SK-MEL-5 (cell line): ENCODE results near the gene EPB41L2. TPM values are rescaled to one million over a fixed set of nuclear protein-coding genes. Genes with fewer than 3 reads are reported as not detected.
A peak's percentile ranks its signal among the peaks of the same experiment; 100 is the strongest.
"Not testable (repeated sequence)": the region's sequence is repeated elsewhere in the genome, so short reads cannot be mapped to it uniquely, and the experiment has no call there.

Experiments used
- DNase-seq: peaks from one replicate; pipeline ENCODE4 v3.0.0-alpha.2; 2016; ENCODE audit warnings: low read depth, low spot score
- in situ Hi-C: cut with HindIII; loops from 2 replicates; pipeline ENCODE4 v1.10.0; 2016; ENCODE audit warnings: low sequenced_read_pairs, high pct_unique_total_duplicates, low pct_unique_long_range_greater_than_20kb
- total RNA-seq: library from RNA; depleted of rRNA; stranded (reverse); fragments of >200 nt; shearing (Covaris generic); gene quantifications from 2 replicates; pipeline ENCODE4 v1.2.3, GENCODE V29; 2014

EPB41L2 gene
- total RNA-seq, 1 experiment from 2014 or later, result 12.2 TPM

- no peak for DNase-seq
- in situ Hi-C loops, result no loop called here
These were observed 117.0 kb downstream of the EPB41L2 start for GRCh38 chr6:130946076-130946475.

DNA sequence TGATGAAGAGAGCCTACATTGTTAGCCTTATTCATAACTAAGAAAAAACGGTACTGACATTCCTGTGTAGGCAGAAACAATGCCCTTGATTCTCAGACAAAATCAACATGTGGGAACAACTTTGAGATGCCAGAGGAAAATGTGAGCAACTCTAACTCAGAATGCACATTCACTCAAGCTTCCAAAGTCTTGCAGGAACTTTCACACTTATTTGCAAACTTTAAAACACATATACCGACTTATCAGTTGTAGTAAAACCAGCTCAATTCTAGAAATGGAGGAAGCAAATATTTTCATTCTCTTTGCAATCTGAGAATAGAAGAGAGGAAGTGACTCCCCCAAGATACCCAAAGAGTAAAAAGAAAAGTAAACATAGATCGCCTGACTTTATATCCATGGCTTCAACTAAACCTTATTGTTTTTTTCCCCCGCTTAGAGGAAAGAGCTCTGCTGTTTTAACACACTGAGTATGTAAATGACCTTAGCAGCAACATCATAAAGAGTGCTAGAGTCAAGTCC is 117.6 kb downstream of the EPB41L2 start:
- DNase-seq, result peak; percentile 58
- in situ Hi-C loops, result no loop called here

- peak; percentile 62 for DNase-seq
- in situ Hi-C loops, result no loop called here
These were observed 118.6 kb downstream of the EPB41L2 start for GRCh38 chr6:130944486-130944885.

DNA sequence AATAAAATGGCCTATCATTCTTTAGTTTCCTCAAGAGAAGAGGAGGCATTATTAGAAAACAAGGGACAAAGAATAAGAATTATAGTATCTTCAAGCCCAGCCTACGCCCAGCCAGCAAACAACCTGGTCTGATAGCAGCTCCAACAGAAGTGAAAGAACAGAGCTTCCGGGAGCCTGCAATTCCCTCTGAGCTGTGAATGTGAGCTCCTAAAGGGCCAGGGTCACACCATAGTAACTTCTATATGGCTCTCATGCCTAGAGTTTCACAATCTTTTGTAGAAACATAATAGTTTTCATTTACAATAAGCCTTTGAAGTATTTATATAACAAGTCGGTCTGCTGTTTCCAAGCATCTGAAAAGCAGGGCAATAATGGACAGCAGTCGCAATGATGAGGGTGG is 119.3 kb downstream of the EPB41L2 start:
- in situ Hi-C loops, result no loop called here
- peak; percentile 42 for DNase-seq

GRCh38 chr6:130942752-130943151 is 120.3 kb downstream of the EPB41L2 start:
- in situ Hi-C loops, result not testable (repeated sequence)

GRCh38 chr6:130937942-130938604 is 125.0 kb downstream of the EPB41L2 start:
- in situ Hi-C loops, result no loop called here
- peak; percentile 55 for DNase-seq

More at GRCh38 chr6:130942752-130943151, 120.3 kb downstream of the EPB41L2 start:
- not testable (repeated sequence) for DNase-seq

DNA sequence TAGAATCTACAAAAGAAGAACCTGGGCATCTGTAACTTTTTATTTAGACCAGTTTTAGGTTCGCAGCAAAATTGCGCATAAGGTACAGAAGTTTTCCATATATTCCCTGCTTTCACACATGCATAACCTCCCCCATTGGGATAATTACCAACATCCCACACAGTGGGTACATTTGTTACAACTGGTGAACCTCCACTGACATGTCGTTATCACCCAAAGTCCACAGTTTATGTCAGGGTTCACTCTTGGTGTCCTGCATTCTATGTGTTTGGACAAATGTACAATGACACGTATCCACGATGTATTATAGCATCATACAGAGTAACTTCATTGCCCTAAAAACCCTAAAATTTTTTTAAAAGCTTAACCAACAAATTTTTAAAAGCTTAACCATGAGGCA is 126.1 kb downstream of the EPB41L2 start:
- in situ Hi-C loops, result no loop called here
- no peak for DNase-seq

DNA sequence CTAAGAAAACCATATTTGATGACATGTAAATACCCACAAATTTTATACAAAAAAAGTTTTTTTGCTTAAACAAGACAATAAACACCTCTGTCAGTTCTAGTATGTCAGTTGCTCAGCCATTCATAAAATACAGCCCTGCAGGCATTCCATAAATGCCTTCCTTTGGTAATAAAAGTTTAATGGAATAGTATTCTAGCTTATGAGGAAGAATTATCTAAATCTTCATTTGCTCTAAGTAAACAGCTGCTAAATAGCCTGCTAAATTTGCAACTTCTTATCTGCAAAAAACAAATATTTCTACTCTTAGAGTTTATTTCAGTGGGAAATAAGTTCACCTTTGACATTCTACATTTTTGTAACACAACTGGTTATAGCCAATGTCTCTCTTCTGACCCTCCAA is 127.1 kb downstream of the EPB41L2 start:
- DNase-seq, result peak; percentile 21
- in situ Hi-C loops, result no loop called here

DNA sequence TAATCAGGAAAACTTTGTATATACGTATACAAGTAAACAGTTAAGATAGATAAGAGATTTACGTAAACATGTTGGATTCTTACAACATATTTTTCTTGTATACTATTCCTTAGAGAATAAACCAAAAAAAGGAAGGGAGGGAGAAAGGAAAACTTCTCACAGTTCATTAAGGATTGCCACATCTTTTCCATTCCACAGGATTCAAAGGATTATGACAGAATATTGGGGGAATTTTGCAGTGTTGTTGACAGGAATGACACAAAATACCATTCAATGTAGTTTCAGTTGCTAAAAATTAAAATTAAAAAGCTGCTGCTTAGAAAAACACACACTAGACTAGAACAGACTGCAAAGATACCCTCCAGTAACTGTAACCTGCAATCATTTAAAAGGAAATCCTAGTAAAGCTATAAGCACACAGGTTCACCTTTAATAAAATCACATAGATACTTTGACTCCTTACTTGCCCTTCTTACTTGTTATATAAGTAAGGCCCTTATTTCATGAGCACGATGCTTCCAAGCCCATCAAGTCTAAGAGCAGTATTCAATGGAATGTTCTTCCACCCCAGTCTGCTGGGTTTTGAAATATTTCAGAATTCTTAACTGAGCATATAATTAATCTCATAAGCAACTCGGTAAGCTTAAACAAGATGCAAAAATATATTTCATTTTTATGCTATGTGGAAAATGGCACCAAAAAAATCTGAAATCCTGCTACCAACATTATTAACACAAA is 128.0 kb downstream of the EPB41L2 start:
- DNase-seq, result no peak
- in situ Hi-C loops, result no loop called here

DNA sequence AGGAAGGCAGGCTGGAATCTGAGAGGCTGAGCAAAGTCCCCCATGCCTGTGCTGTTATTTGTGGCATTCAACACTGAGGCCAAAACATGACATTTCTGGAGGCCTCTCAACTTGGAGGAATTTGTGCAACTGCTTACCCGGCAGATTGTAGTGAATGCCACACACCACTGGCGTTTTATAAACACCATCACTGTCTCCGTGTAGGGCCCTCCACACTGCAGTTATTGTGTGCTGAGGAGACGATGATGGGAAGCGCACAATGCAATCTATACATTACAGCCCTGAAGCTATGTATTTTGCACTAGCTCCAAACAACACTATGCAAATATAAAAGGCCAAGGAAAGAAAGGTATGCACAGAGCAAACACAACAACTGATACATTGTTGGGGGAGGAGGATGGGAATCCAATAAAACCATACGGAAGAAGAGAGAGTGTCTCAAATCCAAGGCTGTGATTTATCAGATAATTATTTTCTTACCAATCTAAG is 129.3 kb downstream of the EPB41L2 start:
- in situ Hi-C loops, result no loop called here
- peak; percentile 98 for DNase-seq

GRCh38 chr6:130932921-130933320 is 130.1 kb downstream of the EPB41L2 start:
- in situ Hi-C loops, result no loop called here

GRCh38 chr6:130932438-130932837 is 130.6 kb downstream of the EPB41L2 start:
- in situ Hi-C loops, result no loop called here
- no peak for DNase-seq

More at GRCh38 chr6:130932921-130933320, 130.1 kb downstream of the EPB41L2 start:
- no peak for DNase-seq

DNA sequence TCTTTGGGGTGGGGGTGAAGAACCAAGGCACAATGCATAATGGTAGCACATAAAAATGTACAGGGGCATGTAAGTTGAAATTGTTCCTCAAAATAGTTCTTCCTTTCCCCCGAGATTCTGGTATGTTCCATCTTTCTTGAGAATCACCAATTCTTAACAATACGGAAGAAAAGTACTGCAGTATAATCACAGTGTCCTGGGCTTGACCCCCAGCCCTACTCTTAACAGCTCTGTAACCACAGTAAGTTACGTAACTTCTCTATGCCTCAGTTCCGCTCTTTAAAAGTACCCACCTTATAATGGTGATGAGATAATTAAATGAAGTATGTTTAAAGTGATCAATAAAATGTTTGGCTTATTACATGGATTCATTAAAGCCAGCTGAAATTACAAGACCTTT is 131.4 kb downstream of the EPB41L2 start:
- in situ Hi-C loops, result no loop called here
- no peak for DNase-seq

DNA sequence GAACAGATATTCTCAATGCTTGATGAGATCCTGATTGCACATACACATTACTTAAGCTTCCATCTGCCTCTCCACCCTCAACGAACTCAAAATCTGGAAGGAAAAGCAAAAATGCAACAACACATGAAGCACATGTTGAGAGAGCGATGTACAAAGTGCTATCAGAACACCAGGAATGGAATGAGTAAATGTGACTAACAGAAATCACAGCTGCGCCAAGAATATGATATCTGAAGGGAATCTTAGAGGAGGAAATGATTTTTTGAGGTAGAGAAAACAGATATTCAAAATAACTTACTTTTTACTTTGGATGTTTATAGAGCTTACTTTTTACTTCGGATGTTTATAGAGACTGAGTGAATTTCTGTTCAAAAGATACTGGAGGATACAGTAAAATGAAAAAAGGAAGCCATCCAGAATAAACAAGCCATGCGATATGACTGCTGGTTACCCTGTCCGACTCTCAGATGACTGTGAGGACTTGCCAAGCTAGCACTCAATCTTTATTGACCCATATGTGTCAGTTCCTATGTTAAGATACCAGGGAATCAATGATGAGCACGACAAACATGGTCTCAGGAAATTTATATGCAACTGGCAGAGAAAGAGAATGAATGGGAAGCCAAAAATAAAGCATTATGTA is 133.9 kb downstream of the EPB41L2 start:
- in situ Hi-C loops, result no loop called here
- DNase-seq, result no peak

DNA sequence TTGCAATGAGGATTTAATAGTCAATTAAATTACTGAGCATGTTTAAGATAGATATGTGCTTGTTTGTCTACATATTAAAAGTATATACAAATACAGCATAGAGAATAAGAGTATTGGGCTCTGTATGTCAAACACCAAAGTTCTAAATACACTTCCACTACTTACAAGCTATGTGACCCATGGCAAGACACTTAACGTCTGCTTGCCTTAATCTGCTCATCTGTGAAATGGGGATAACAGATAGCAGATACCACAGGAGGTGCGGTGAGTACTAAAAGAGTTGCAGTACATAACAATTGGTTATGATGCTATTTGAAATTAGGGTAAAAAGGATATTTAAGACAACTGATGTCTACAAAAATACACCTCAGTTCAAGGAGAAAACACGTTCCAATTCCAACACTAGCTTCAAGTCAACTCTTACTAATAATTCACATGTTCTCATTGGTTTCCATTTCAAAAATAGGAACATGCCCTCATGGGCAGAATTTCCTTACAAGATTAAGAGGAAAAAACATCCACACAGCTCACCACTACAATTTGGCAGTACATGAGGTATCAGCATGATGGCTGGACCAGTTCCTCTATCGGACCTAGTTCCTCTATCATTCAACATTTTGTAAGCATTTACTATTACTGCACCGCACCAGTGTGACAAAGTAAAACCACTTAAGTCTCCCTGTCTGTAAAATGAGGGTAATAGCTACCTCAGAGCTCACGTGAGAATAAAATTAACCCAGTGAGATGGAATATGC is 134.7 kb downstream of the EPB41L2 start:
- in situ Hi-C loops, result no loop called here
- DNase-seq, result no peak

GRCh38 chr6:130927305-130927704 is 135.7 kb downstream of the EPB41L2 start:
- in situ Hi-C loops, result no loop called here
- peak; percentile 47 for DNase-seq

GRCh38 chr6:130923350-130923749 is 139.7 kb downstream of the EPB41L2 start:
- in situ Hi-C loops, result no loop called here
- no peak for DNase-seq

DNA sequence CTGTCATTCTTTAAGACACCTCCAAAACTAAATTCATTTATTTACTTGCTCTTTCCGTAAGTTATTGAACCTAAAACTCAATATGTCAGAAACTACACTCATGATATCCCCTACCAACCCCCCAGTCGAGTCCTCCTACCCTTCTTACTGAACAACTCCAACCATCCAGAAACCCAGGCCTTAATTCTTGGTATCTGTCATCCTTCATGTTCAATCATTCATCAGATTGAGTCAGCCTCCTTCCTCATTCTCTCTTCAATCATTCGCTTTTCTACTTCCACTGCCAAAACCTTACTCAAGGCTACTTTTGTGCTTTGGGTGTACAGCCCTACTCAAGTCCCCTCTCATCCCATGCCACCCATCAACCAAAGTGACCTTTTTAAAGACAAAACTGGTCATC is 140.1 kb downstream of the EPB41L2 start:
- in situ Hi-C loops, result no loop called here
- no peak for DNase-seq
